WTC11 (cell line): ENCODE results near the gene GJA1. TPM values are rescaled to one million over a fixed set of nuclear protein-coding genes. Genes with fewer than 3 reads are reported as not detected.

Source experiments
- ATAC-seq: fragments of 200-7000 bp; cut with Tn5 transposase; 2 replicates; pipeline ENCODE4 v1.10.0; 2021; ENCODE audit warnings: mild to moderate bottlenecking, moderate library complexity
- CTCF ChIA-PET: fragments of 300-600 bp; sonication (Branson Sonifier 250); formaldehyde crosslinking; loops from one replicate; lab custom pipeline; 2021; ENCODE audit warnings: antibody characterized with exemption; lab: Charles Lee
- POLR2A ChIA-PET: fragments of 350-600 bp; sonication (Branson Sonifier 250); formaldehyde crosslinking; loops from one replicate; lab custom pipeline; 2021; ENCODE audit warnings: antibody characterized with exemption; lab: Charles Lee
- DNase-seq: peaks from one replicate; pipeline ENCODE4 v3.0.0; 2021; ENCODE audit warnings: low spot score
- H3K27ac Mint-ChIP-seq: 2 replicates; pipeline ENCODE4 v1.8.0; 2021; ENCODE audit warnings: mixed read lengths
- H3K27me3 Mint-ChIP-seq: 2 replicates; pipeline ENCODE4 v1.8.0; 2021; ENCODE audit warnings: low read depth, mild to moderate bottlenecking, moderate library complexity, mixed read lengths
- H3K36me3 Mint-ChIP-seq: 2 replicates; pipeline ENCODE4 v1.8.0; 2021; ENCODE audit warnings: mixed read lengths
- H3K4me1 Mint-ChIP-seq: 2 replicates; pipeline ENCODE4 v1.8.0; 2022; ENCODE audit warnings: mixed read lengths
- H3K4me3 Mint-ChIP-seq: 2 replicates; pipeline ENCODE4 v1.8.0; 2021; ENCODE audit warnings: mild to moderate bottlenecking, moderate library complexity, mixed read lengths
- H3K9me3 Mint-ChIP-seq: 2 replicates; pipeline ENCODE4 v1.8.0; 2021; ENCODE audit warnings: mixed read lengths
- AR ChIP-seq: fragments of 250-450 bp; sonication (Bioruptor Pico); IDR thresholded peaks from 2 replicates; pipeline ENCODE4 v1.9.0; 2021; ENCODE audit warnings: mild to moderate bottlenecking
- ATF2 ChIP-seq: sonication (generic); formaldehyde crosslinking; IDR thresholded peaks from 2 replicates; pipeline ENCODE4 v1.8.1; 2022; ENCODE audit warnings: low read depth, missing genetic modification reagents, borderline replicate concordance
- GRHL2 ChIP-seq: fragments of 250-450 bp; sonication (Bioruptor Pico); IDR thresholded peaks from 2 replicates; pipeline ENCODE4 v1.8.0; 2022; ENCODE audit warnings: mild to moderate bottlenecking, moderate library complexity; ENCODE audit not compliant: insufficient replicate concordance, severe bottlenecking
- RORB ChIP-seq: fragments of 250-450 bp; sonication (Bioruptor Pico); IDR thresholded peaks from 2 replicates; pipeline ENCODE4 v1.9.0; 2021; ENCODE audit warnings: mild to moderate bottlenecking
- STAT6 ChIP-seq: sonication (generic); formaldehyde crosslinking; conservative IDR thresholded peaks from 2 replicates; pipeline ENCODE4 v1.8.1; 2023; ENCODE audit warnings: mild to moderate bottlenecking, low read depth, missing genetic modification reagents, moderate library complexity
- USF1 ChIP-seq: sonication (generic); formaldehyde crosslinking; IDR thresholded peaks from 2 replicates; pipeline ENCODE4 v1.8.0; 2022; ENCODE audit warnings: mild to moderate bottlenecking, missing genetic modification reagents
- ZNF416 ChIP-seq: fragments of 250-450 bp; sonication (Bioruptor Pico); IDR thresholded peaks from 2 replicates; pipeline ENCODE4 v1.9.0; 2021; ENCODE audit warnings: mild to moderate bottlenecking, inconsistent platforms
- ZNF532 ChIP-seq: fragments of 250-450 bp; sonication (Bioruptor Pico); IDR thresholded peaks from 2 replicates; pipeline ENCODE4 v1.9.0; 2021; ENCODE audit warnings: mild to moderate bottlenecking, borderline replicate concordance
- ZNF671 ChIP-seq: fragments of 250-450 bp; sonication (Bioruptor Pico); IDR thresholded peaks from 2 replicates; pipeline ENCODE4 v1.8.0; 2021; ENCODE audit warnings: mild to moderate bottlenecking
- total RNA-seq: library from RNA; stranded (reverse); gene quantifications from 3 replicates; pipeline ENCODE4 v1.2.3, GENCODE V29; 2021
- TF ChIP-seq, protein P1 (sequence below): fragments of 250-450 bp; sonication (Bioruptor Pico); IDR thresholded peaks from 2 replicates; pipeline ENCODE4 v1.9.0; 2021; ENCODE audit warnings: mild to moderate bottlenecking

Gene GJA1
- total RNA-seq, 1 experiment from 2014 or later: 546 TPM

DNA sequence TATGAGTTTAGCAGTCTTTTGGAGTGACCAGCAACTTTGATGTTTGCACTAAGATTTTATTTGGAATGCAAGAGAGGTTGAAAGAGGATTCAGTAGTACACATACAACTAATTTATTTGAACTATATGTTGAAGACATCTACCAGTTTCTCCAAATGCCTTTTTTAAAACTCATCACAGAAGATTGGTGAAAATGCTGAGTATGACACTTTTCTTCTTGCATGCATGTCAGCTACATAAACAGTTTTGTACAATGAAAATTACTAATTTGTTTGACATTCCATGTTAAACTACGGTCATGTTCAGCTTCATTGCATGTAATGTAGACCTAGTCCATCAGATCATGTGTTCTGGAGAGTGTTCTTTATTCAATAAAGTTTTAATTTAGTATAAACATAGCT, 13.9 kb downstream of the GJA1 start (continued):
- TF ChIP-seq STAT6 (CRISPR knock-in tag): no peak
- TF ChIP-seq GRHL2 (CRISPR knock-in tag): no peak
- no peak for TF ChIP-seq RORB (CRISPR knock-in tag)
- TF ChIP-seq ATF2 (CRISPR knock-in tag): no peak
- TF ChIP-seq, all 79 proteins: peak for 0

GRCh38 chr6:121450242-121450641, 14.8 kb downstream of the GJA1 start:
- H3K9me3 Mint-ChIP-seq: 0 out of 2 replicates have a peak, but pooled peaks cover 3% of the 10 kb centered on the region
- peak overlapping the region; percentile 14; the same call in 1 of the 2 replicates for H3K27ac Mint-ChIP-seq
- CTCF ChIA-PET: no interaction called here
- peaks cover 48% of the 10 kb centered on the region for H3K36me3 Mint-ChIP-seq
- TF ChIP-seq ZNF532 (CRISPR knock-in tag): no peak
- no peak for TF ChIP-seq ATF2 (CRISPR knock-in tag)
- TF ChIP-seq ZNF671 (CRISPR knock-in tag): 0 out of 2 replicates have a peak, but pooled peaks have one; percentile 16
- peak; percentile 67; the same call in 1 of the 2 replicates for TF ChIP-seq ZNF416 (CRISPR knock-in tag)
- TF ChIP-seq, protein P1, sequence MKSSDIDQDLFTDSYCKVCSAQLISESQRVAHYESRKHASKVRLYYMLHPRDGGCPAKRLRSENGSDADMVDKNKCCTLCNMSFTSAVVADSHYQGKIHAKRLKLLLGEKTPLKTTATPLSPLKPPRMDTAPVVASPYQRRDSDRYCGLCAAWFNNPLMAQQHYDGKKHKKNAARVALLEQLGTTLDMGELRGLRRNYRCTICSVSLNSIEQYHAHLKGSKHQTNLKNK (CRISPR knock-in tag): no peak
- TF ChIP-seq AR (CRISPR knock-in tag): peak; percentile 70; the same call in 1 of the 2 replicates
- TF ChIP-seq USF1 (CRISPR knock-in tag): no peak
- TF ChIP-seq, all 79 proteins: peak for 3
- POLR2A ChIA-PET: no interaction called here
- Mint-ChIP-seq H3K27me3 (no peaks in the 10 kb centered on the region), H3K4me1 (peaks cover 39% of the 10 kb centered on the region), H3K4me3 (no peak overlapping the region)
- no peak for ATAC-seq
- no peak for DNase-seq
